HFFc6 (cell line): ENCODE results near the gene SKP1. TPM values are rescaled to one million over a fixed set of nuclear protein-coding genes. Genes with fewer than 3 reads are reported as not detected.

Source experiments
- DNase-seq: peaks from one replicate; pipeline ENCODE4 v3.0.0-alpha.2; 2018
- H3K27ac Mint-ChIP-seq: 2 replicates; pipeline ENCODE4 v1.8.0; 2020; ENCODE audit warnings: mild to moderate bottlenecking, mixed read lengths
- H3K27me3 Mint-ChIP-seq: 2 replicates; pipeline ENCODE4 v1.8.0; 2021; ENCODE audit warnings: mild to moderate bottlenecking, moderate library complexity, mixed read lengths; ENCODE audit not compliant: insufficient read depth
- H3K36me3 Mint-ChIP-seq: 2 replicates; pipeline ENCODE4 v1.8.0; 2021; ENCODE audit warnings: low read depth, mixed read lengths
- H3K4me1 Mint-ChIP-seq: 2 replicates; pipeline ENCODE4 v1.8.0; 2020; ENCODE audit warnings: low read depth, mixed read lengths
- H3K4me3 Mint-ChIP-seq: 2 replicates; pipeline ENCODE4 v1.8.0; 2020; ENCODE audit warnings: mild to moderate bottlenecking, moderate library complexity, mixed read lengths
- H3K9me3 Mint-ChIP-seq: 2 replicates; pipeline ENCODE4 v1.8.0; 2020; ENCODE audit warnings: mild to moderate bottlenecking, mixed read lengths
- CTCF ChIP-seq: fragments of 200-600 bp; sonication (generic); IDR thresholded peaks from 2 replicates; pipeline ENCODE4 v1.5.0; 2021; ENCODE audit warnings: antibody characterized with exemption, mild to moderate bottlenecking
- total RNA-seq, 6 experiments: library from RNA; stranded (reverse); fragmentation: NEBNext Ultra II Directional; extraction: Animal tissue kit (Norgen Biotek cat#: 25700); gene quantifications; 2 replicates in 1 of 6; 3 replicates in 5 of 6; pipeline ENCODE4 v1.2.3, GENCODE V29; 2021

Gene SKP1
- total RNA-seq, 6 experiments from 2014 or later: 419 to 474 (median 442) TPM

- Mint-ChIP-seq H3K36me3 (no peaks in the 10 kb centered on the region), H3K27ac (no peak overlapping the region), H3K4me3 (no peak overlapping the region), H3K9me3 (no peaks in the 10 kb centered on the region), H3K27me3 (peaks cover 2% of the 10 kb centered on the region), H3K4me1 (peaks cover 43% of the 10 kb centered on the region)
- no peak for TF ChIP-seq CTCF
- DNase-seq: no peak
These were observed 34.7 kb downstream of the SKP1 start for GRCh38 chr5:134142052-134142451.

DNA sequence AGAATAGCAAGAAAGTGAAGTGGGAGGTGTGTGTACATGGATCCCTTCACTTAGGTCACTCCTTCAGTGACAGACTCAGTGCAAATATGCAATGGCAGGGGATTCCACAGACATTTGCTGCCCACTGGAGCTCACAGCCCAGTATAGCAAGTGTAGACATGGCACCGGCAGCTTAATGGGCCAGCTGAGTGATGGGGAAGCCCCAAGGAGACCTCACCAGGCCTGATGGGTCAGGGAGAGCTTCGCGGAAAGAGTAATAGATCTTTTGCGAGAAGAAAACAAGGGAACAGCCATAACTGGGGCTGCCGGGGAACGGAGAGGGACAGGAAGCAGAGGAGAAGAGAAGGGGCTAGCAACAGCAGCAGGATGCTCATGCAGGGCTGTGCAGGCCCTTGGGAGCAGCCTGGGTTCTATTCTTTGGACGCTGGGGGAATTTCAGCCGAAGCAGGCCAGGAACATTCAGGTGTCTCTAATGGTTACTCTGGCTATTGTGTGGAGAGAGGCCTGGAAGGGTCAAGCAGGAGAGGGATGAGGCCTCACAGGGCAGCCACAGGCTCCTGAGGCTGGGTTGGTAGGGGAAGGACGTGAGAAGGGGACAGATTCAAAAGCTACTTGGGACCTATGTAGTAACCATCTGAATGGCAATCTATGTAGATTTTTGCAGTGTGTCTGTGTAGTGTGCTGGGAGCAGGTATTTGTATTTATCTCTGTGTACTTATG, 35.3 kb downstream of the SKP1 start:
- Mint-ChIP-seq H3K36me3 (no peaks in the 10 kb centered on the region), H3K27me3 (peaks cover 2% of the 10 kb centered on the region), H3K4me3 (no peak overlapping the region), H3K4me1 (peaks cover 37% of the 10 kb centered on the region), H3K9me3 (no peaks in the 10 kb centered on the region), H3K27ac (no peak overlapping the region)
- peak; percentile 19 for DNase-seq
- TF ChIP-seq CTCF: no peak

- Mint-ChIP-seq H3K9me3 (no peaks in the 10 kb centered on the region), H3K36me3 (peaks cover 5% of the 10 kb centered on the region)
- peak; percentile 70 for DNase-seq
These were observed 36.1 kb downstream of the SKP1 start for GRCh38 chr5:134140530-134141201.

DNA sequence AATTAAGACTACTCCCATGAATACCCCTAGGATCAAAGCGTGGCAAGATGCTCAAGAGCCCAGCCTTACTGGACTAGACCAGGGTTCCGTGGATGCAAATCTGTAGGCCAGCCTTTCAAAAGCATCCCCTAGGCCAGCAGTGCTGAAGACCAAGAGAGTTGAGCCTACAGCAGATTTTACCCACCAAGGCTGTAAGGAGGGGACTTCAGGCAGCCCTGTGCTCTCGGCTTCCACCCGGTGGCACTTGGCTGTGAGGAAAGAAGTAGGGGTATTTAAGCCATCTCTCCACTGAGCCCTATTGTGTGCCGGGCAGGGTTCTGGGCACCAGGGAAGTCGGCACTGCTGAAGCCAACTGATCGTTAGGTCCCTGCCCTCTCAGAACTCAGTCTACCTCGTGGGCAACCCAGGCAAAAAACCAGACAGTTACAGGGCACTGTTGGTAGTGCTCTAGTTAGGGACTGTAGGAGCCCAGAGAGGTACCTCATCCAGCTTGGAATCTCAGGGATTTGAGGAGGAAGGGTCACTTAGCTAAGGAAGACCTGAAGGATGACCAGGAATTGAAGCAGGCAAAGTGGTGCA, 36.8 kb downstream of the SKP1 start:
- Mint-ChIP-seq H3K4me1 (peaks cover 31% of the 10 kb centered on the region), H3K27ac (no peak overlapping the region), H3K9me3 (no peaks in the 10 kb centered on the region), H3K27me3 (peaks cover 2% of the 10 kb centered on the region), H3K36me3 (peaks cover 10% of the 10 kb centered on the region), H3K4me3 (no peak overlapping the region)
- no peak for TF ChIP-seq CTCF
- no peak for DNase-seq

More at GRCh38 chr5:134140530-134141201, 36.1 kb downstream of the SKP1 start:
- Mint-ChIP-seq H3K27ac (no peak overlapping the region), H3K4me3 (no peak overlapping the region), H3K27me3 (peaks cover 2% of the 10 kb centered on the region), H3K4me1 (peaks cover 31% of the 10 kb centered on the region)
- TF ChIP-seq CTCF: peak; percentile 93

DNA sequence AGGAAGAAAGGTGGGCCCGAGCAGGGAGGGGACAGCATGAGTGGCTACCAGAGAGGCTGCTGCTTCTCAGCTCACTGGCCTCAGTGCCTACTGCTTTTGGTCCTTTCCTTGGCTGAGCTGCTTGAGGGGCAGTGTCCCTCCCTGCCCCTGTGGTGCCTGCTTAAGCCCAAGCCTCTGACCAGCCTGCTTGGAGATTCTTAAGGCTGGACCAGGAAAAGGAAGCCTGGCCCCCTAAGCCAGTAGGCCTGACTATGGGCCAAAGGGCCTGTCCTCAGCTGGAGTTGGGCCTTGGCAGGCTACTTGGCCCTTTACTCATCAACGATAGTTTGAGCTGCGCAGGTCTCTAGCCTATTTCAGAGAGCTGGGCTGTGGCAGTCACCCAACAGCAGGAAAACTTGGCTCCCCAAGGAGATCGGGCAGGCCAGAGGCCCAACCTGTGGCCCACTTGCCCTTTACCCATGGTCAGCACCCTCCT, 37.3 kb downstream of the SKP1 start:
- Mint-ChIP-seq H3K4me3 (no peak overlapping the region), H3K4me1 (peaks cover 31% of the 10 kb centered on the region), H3K27ac (0 out of 2 replicates have a peak overlapping the region, but pooled peaks have one; percentile 40), H3K9me3 (no peaks in the 10 kb centered on the region), H3K27me3 (peaks cover 2% of the 10 kb centered on the region), H3K36me3 (peaks cover 10% of the 10 kb centered on the region)
- DNase-seq: no peak
- TF ChIP-seq CTCF: no peak
